HCT116 (cell line): ENCODE data around the gene CLEC4M.

Experiments used
- EZH2 ChIP-seq: fragments of 200-600 bp; sonication (generic); IDR thresholded peaks from 2 replicates; pipeline ENCODE4 v1.6.1; 2017; ENCODE audit warnings: antibody characterized with exemption, mixed run types
- EZH2phosphoT487 ChIP-seq: fragments of 200-600 bp; IDR thresholded peaks from 2 replicates; pipeline ENCODE4 v1.6.1; 2018; ENCODE audit warnings: antibody characterized with exemption, borderline replicate concordance
- POLR2A ChIP-seq: IDR thresholded peaks from 2 replicates; pipeline ENCODE4 v1.7.0; 2011; ENCODE audit warnings: borderline replicate concordance; ENCODE audit not compliant: insufficient read depth, insufficient read length; ENCODE audit errors: extremely low read depth
- POLR2AphosphoS5 ChIP-seq: IDR thresholded peaks from 2 replicates; pipeline ENCODE4 v1.6.1; 2011; ENCODE audit warnings: mild to moderate bottlenecking, low read depth, low read length, moderate library complexity
- RAD21 ChIP-seq: IDR thresholded peaks from 2 replicates; pipeline ENCODE4 v1.6.1; 2012; ENCODE audit warnings: low read depth, mild to moderate bottlenecking
- SIN3A ChIP-seq: IDR thresholded peaks from 2 replicates; pipeline ENCODE4 v1.6.1; 2012; ENCODE audit warnings: low read depth
- SP1 ChIP-seq: IDR thresholded peaks from 2 replicates; pipeline ENCODE4 v1.6.1; 2012; ENCODE audit warnings: low read depth
- TCF7L2 ChIP-seq: IDR thresholded peaks from 2 replicates; pipeline ENCODE4 v1.7.0; 2011; ENCODE audit warnings: borderline replicate concordance, inconsistent platforms; ENCODE audit not compliant: insufficient read depth, insufficient read length; ENCODE audit errors: extremely low read depth
- YY1 ChIP-seq: IDR thresholded peaks from 2 replicates; pipeline ENCODE4 v1.6.1; 2011; ENCODE audit warnings: low read length, low read depth, moderate library complexity, mild to moderate bottlenecking; ENCODE audit not compliant: insufficient replicate concordance; ENCODE audit errors: extremely low read depth
- ZBTB33 ChIP-seq: IDR thresholded peaks from 2 replicates; pipeline ENCODE4 v1.6.1; 2011; ENCODE audit warnings: mild to moderate bottlenecking, low read length, moderate library complexity; ENCODE audit not compliant: insufficient replicate concordance; ENCODE audit errors: extremely low read depth
- TF ChIP-seq, protein P1 (sequence below), 3 experiments: fragments of 200-600 bp in 1 of 3; sonication (generic) in 1 of 3; IDR thresholded peaks in 2 of 3; conservative IDR thresholded peaks in 1 of 3; 2 replicates each; pipeline ENCODE4 v1.5.1; 2012 to 2017; ENCODE audit warnings: low read depth in 2 of 3, low read length in 2 of 3, antibody characterized with exemption in 1 of 3, borderline replicate concordance in 1 of 3, control low read depth in 1 of 3, mild to moderate bottlenecking in 1 of 3, mixed read lengths in 1 of 3, mixed run types in 1 of 3, moderate library complexity in 1 of 3; ENCODE audit not compliant: insufficient read depth in 1 of 3

- TF ChIP-seq EZH2 (no peak), TCF7L2 (no peak), ZBTB33 (no peak), YY1 (no peak), RAD21 (peak; percentile 59), POLR2AphosphoS5 (no peak), POLR2A (no peak), SIN3A (0 out of 2 replicates have a peak, but pooled peaks have one; percentile 25), EZH2phosphoT487 (no peak), SP1 (no peak)
- TF ChIP-seq, protein P1, sequence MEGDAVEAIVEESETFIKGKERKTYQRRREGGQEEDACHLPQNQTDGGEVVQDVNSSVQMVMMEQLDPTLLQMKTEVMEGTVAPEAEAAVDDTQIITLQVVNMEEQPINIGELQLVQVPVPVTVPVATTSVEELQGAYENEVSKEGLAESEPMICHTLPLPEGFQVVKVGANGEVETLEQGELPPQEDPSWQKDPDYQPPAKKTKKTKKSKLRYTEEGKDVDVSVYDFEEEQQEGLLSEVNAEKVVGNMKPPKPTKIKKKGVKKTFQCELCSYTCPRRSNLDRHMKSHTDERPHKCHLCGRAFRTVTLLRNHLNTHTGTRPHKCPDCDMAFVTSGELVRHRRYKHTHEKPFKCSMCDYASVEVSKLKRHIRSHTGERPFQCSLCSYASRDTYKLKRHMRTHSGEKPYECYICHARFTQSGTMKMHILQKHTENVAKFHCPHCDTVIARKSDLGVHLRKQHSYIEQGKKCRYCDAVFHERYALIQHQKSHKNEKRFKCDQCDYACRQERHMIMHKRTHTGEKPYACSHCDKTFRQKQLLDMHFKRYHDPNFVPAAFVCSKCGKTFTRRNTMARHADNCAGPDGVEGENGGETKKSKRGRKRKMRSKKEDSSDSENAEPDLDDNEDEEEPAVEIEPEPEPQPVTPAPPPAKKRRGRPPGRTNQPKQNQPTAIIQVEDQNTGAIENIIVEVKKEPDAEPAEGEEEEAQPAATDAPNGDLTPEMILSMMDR (IDR thresholded peaks at IDR 0.05 in 2 of 3, conservative IDR thresholded peaks at IDR 0.05 in 1 of 3; ENCODE audit: borderline replicate concordance in 1 of 3, insufficient read depth in 1 of 3, low read depth in 2 of 3, low read length in 2 of 3): peak; percentile 39 to 52 (median 51); a peak in 5 of 6 replicates
These were observed 14.3 kb upstream of the CLEC4M start for GRCh38 chr19:7748756-7749155.
